Measurements from ENCODE around the gene CPD.
A peak's percentile ranks its signal among the peaks of the same experiment; 100 is the strongest.

CPD gene

DNA sequence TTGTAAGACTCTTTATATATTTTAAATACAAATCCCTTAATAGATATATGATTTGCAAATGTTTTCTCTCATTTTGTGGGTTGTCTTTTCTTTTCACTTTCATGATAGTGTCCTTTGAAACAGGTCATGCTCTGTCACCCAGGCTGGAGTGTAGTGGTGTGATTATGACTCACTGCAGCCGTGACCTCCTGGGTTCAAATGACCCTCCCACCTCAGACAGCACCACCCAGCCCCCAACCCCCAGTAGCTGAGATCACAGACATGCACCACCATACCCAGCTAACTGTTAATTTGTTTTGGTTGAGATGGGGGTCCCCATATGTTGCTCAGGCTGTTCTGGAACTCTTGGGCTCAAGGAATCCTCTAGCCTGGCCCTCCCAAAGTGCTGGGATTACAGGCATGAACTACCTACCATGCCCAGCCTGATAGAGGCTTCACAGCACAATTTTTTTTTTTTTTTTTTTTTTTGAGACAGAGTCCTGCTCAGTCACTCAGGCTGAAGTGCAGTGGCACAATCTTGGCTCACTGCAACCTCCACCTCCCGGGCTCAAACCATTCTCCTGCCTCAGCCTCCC lies 26.4 kb upstream of the CPD start:
- no peak for DNase-seq (ENCODE audit: low read depth in 2 of 3, low spot score in 1 of 3)

- no peak for DNase-seq (ENCODE audit: low read depth in 2 of 3, low spot score in 1 of 3)
These were observed 24.0 kb upstream of the CPD start for GRCh38 chr17:30354701-30355100.

- DNase-seq (ENCODE audit: low read depth in 2 of 3, low spot score in 1 of 3) = no peak
These were observed 21.3 kb upstream of the CPD start for GRCh38 chr17:30357476-30357875.

DNA sequence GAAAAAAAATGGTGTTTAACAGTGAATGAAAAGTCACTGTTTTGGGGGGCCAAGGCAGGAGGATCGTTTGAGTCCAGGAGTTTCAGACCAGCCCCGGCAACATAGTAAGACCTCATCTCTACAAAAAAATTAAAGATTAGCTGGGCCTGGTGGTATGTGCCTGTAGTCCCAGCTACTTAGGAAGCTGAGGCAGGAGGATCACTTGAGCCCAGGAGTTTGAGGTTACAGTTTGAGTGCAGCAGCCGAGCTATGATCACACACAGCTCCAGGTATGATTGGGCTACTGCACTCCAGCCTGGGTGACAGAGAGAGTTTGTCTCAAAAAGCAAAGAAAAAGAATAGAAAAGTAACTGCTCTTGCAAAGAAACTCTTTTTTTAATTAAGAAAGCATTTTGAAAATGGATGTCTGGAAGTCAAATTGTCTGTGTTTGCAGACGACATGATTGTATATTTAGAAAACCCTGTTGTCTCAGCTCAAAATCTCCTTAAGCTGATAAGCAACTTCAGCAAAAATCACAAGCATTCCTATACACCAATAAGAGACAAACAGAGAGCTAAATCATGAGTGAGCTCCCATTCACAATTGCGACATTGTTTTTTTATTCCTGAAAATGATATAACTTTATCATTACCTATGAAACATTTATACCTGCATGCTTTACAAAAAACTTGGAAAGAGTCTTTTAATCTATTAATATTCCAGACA lies 20.5 kb upstream of the CPD start:
- no peak for DNase-seq (ENCODE audit: low read depth in 2 of 3, low spot score in 1 of 3)

- no peak for DNase-seq (ENCODE audit: low read depth in 2 of 3, low spot score in 1 of 3)
These were observed 18.5 kb upstream of the CPD start for GRCh38 chr17:30360086-30360808.

DNA sequence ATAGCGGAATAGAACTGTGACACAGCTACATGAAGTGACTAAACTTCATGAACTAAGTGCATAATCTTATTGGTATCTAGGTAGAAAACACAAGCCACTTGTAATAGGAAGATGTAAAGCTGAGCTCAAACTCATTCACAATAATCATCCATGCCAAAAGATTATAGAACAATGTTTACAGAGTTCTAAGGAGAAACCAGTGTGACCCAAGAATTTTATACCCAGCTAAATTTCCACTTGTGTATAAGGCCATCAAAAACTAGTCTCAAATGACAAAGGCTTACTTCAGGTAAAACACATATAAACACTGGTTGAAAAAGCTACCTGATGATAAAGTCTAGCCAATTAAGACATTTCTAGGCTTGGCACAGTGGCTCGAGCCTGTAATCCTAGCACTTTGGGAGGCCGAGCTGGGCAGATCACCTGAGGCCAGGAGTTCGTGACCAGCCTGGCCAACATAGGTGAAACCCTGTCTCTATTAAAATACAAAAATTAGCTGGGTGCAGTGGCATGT lies 16.9 kb upstream of the CPD start:
- no peak for DNase-seq (ENCODE audit: low read depth in 2 of 3, low spot score in 1 of 3)

DNA sequence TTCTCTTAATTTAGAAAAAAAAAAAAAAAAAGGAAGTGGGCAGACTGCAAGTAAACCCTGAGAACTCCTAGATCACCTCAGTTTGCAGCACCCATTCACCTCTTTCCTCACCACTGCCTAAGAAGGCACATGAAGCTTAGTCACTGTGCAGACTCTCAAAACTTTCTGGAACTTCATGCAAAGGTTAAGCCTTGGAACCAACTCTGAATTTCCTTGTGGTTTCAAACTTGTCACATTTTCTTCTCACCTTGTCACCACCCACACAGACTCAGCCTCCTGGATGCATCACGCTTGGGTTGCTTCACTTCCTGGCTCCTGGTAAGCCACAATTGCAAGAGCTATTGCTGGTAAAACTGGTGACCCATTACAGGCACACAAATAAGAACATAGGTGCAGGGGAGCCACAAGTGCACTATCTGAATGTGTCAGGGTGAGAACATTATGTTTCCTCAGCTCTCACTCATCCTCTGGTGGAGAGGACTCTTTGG lies 15.0 kb upstream of the CPD start:
- DNase-seq (ENCODE audit: low read depth in 2 of 3, low spot score in 1 of 3) = peak; percentile 73 to 89 (median 87)

DNA sequence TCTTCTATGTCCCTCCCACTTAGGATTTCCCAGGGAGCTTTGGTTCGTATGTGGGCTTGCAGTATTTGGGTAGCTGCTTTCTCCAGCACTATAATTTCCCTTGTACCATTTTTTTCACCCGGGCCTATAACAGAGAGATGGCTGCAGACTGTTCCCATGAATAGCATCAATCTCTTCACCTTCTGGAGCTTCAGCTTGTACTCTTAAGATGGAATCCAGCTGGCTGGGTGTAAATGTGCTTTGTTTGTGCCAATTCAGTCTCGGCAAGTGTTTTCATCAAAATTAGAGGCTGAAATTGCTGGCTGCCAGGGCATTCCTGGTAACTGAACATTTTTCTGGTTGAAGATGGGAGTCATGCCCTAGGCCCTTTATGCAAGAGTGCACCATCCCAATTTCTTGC lies 12.2 kb upstream of the CPD start:
- DNase-seq (ENCODE audit: low read depth in 2 of 3, low spot score in 1 of 3) = no peak

DNA sequence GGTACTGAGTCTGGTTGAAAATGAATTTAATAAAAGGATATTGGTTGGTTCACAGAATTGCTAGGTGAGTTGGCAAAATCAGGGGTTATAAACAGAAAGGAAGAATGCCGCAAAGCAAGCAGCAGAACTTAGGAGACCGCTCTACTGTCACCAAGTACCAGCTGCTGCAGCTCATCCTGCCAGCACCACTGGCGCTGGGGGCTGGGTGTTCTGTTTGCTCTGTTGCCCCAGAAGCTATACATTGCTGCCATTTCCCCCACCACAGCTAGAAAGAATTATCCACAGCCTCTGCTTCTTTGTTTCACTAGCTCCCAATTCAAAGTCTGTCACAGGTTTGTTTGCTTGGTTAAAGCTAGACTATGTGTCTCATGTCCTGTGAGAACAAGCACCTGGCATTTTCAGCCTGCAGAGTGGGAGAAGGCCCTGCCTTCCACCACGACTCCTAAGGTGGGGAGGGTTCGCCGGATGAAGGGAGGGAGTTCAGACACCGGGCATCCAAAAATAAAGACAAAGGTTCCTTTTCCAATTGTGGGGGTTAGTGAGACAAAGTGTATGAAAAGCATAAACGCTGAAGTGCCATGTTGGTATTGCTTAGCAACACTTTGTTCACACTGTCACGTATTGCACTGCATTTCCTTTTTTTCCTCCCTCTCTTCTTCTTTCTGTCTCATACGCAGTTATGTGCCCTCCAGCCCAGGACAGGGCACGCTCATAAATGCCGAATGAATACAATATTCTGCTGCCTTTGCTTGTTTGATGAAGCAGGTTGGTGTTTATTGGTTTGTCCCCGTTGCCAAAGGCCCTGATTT lies 9.6 kb upstream of the CPD start:
- no peak for DNase-seq (ENCODE audit: low read depth in 2 of 3, low spot score in 1 of 3)

GRCh38 chr17:30369995-30370394 lies 8.7 kb upstream of the CPD start:
- DNase-seq (ENCODE audit: low read depth in 2 of 3, low spot score in 1 of 3) = no peak

- DNase-seq (ENCODE audit: low read depth in 2 of 3, low spot score in 1 of 3) = peak in 1 of 3 donors; percentile 44
These were observed 6.0 kb upstream of the CPD start for GRCh38 chr17:30372755-30373154.

GRCh38 chr17:30375661-30376060 lies 3.1 kb upstream of the CPD start:
- DNase-seq (ENCODE audit: low read depth in 2 of 3, low spot score in 1 of 3) = no peak

GRCh38 chr17:30376621-30377452 lies 1.9 kb upstream of the CPD start:
- DNase-seq (ENCODE audit: low read depth in 2 of 3, low spot score in 1 of 3) = peak; percentile 35 to 64 (median 40)

DNA sequence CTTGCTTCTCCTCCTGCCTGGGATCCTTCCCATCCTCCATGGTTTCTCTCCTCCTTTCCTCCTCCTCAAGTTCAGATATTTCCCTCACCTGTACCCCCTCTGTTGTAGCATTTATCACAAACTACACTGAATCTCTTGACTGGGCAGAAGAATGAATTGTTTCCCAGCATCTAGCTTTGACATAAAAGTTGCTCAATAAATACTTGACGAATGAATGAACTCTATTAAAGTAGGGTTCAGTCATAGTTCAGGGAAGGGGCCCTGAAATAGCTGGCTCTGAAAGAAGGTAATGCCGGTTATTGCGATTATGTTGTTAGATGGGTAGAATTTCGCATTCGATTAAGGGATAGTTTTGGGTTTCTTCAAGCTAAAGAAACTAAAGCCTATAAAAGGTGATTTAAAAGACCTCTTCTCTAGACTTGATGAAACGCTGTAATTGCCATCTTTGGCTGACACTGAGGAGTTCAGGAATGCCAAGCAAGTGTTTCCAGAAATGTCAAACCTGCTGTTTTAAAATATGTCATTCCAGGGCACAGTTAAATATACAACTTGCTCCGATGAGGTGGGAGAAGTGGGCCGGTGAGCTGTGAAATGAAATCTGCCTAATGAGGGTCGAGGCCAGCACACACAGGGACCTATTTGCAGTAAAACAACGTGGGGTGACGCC lies 1.0 kb upstream of the CPD start:
- no peak for DNase-seq (ENCODE audit: low read depth in 2 of 3, low spot score in 1 of 3)

DNA sequence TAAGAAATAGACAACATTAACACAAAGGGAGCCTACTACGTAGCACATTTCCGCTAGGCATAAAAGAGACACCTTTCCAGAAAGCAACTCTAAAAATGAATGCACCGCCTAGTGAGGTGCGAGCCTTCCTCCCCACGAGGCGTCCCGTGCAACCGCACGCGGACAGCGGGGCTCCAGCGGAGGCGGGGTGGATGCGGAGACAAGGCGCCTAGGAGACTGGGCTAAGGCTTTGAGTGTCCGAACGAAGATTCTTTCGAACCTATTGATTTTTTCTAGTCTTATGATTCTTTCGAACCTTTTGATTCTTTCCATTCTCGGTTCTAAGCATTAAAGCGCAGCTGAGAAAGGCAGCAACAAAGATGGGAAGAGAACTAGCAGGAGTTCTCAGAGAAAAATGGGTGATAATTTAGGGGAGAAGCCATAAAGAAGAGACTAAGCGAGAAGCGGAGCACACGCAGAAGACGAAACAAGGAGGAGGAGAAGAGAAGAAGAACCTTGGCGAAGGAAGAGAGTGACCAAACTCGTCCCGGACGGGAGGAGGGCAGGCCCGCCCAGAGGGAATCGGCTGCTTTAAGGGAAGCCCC lies 394 bp upstream of the CPD start:
- DNase-seq (ENCODE audit: low read depth in 2 of 3, low spot score in 1 of 3) = peak; percentile 35 to 41 (median 39)

DNA sequence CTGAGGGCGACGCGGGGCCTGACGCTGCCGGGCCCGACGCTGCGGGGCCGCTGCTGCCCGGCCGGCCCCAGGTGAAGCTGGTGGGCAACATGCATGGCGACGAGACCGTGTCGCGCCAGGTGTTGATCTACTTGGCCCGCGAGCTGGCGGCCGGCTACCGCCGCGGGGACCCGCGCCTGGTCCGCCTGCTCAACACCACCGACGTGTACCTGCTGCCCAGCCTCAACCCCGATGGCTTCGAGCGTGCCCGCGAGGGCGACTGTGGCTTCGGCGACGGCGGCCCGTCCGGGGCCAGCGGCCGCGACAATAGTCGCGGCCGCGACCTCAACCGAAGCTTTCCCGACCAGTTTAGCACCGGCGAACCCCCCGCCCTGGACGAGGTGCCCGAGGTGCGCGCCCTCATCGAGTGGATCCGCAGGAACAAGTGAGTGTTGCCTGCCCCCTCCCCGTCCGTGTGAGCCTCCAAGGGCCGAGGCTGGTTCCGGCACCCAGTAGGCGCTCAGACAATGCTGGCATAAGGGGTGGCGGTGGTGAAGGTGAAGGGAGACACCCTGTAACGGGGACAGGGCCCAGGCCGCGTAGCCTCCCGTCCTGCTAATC lies 676 bp downstream of the CPD start:
- peak in 1 of 3 donors; percentile 16 for DNase-seq (ENCODE audit: low read depth in 2 of 3, low spot score in 1 of 3)

DNA sequence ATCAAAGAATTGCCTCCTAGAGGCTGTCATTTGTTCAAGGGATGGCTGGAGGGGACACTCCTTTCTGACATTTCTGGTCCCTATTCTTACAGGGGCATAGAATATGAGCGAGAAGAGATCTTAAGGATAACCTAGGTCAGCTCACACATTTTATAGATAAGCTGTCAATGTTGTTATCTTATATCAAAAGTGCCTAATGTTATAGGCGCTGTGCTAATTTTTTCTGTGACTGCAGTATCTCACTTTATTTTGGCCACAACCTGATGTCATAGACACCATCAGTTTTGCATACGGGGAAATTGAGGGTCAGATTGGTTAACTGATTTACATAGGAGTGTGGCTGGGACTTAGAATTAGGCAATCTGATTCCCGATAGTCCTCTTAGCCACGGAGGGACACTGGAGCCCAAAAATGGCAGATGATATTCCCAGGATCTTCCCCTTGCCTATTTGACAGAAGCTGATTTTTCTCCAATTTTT lies 1.2 kb downstream of the CPD start:
- DNase-seq (ENCODE audit: low read depth in 2 of 3, low spot score in 1 of 3) = no peak

DNA sequence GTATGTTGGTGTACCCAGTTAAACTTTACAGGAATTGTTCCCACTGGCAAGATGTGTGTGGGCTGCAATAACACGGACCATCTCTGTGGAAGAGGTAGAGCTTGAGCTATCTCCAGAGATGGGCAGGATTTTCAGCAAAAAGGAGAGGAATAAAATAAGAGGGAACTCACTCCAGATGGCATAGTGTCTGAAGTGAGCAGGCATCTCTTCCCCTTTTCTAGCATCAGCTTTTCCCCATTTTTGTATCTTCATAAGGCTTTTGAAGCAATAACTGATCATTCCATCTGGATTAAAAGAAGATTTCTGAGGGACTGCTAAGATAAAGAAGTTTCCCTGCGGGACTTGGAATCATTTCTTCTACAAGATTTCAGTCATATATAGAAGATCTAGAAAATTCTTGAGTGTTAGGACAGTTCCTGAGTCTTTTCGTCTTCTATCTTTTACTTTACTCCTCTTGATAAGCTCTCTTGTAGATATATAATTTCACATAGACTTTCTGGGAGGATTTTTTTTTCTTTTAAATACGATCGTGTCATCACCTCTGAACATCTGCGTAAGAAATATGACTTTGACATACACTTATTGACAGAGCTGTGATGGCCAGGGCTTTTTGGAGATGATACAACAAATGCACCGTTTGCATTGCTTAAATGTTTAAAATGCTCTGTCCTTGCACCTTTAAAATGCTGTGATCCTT lies 2.1 kb downstream of the CPD start:
- no peak for DNase-seq (ENCODE audit: low read depth in 2 of 3, low spot score in 1 of 3)
